ENCODE data around the gene ST13.

The ST13 gene

DNA sequence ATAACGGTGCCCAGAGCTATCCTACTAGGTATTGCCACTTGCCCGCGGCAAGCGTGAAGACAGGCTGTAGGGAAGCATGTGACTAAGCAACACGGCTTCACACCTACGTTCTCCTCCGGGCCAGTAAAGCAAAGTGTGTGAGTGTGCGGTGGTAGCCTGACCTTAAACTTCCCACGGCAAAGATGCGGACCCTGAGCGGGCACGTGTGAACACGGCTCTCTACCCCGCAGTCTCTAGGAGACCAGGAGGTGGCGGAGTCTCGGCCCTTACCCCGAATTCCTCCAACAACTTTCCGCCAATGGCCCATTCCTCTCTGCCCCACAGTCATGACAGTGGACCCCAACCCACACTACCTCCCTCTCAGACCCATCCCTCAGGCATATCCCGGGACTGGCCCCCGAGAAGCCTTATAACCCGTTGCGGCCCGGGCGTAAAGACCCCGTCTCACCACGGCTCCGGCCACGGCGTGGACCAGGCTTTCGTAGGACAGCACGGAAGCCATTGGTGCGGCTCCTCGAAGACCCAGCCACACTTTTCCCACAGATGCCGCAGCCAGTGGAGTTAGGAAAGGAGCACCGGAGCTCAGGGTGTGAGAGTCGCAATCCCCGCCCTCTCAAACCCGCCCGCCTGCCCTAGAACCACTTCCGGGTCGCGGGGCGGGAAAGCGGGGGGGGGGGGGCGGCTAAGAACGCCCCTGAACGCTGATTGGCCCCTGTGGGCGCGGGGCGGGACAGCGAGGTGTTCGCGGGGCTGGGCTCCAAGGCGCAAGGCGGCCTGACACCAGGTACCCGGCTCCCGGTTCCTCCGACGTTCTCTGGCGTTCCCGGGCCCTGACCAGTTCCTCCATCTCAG lies 37.5 kb downstream of the ST13 start, which contains the start of gene SLC25A17:
SLC25A17 (minus strand) TSS at position 600 of the 852 bp plus-strand sequence; CDS start at position 502, 98 bp downstream.
- peaks cover 7% of the 10 kb centered on the region for H3K36me3 ChIP-seq (ENCODE audit: insufficient read depth, insufficient read length, low read length)
- H3K4me3 ChIP-seq (ENCODE audit: insufficient read length, low read depth): peak within 1 kb of the TSS; percentile 91
- H3K27me3 ChIP-seq (ENCODE audit: insufficient read depth, insufficient read length): no peaks in the 10 kb centered on the region
- DNase-seq (ENCODE audit: low read depth, low spot score): peak; percentile 64
- H3K4me1 ChIP-seq (ENCODE audit: insufficient read depth, insufficient read length): peaks cover 2% of the 10 kb centered on the region
- H3K9ac ChIP-seq (ENCODE audit: insufficient read length, low read depth): peak within 1 kb of the TSS; percentile 94
- no peaks in the 10 kb centered on the region for H3K9me3 ChIP-seq (ENCODE audit: insufficient read depth, low read length)
- TF ChIP-seq SUZ12 (IDR thresholded peaks at IDR 0.05; ENCODE audit: extremely low read depth, insufficient read depth, insufficient read length): no peak
- TF ChIP-seq ZNF274 (IDR thresholded peaks at IDR 0.05; ENCODE audit: low read depth, low read length): no peak
- TF ChIP-seq YY1 (IDR thresholded peaks at IDR 0.05; ENCODE audit: insufficient read depth, insufficient read length): no peak

- DNase-seq (ENCODE audit: low read depth, low spot score): no peak
- no peak for TF ChIP-seq SUZ12 (IDR thresholded peaks at IDR 0.05; ENCODE audit: extremely low read depth, insufficient read depth, insufficient read length)
- no peak for TF ChIP-seq YY1 (IDR thresholded peaks at IDR 0.05; ENCODE audit: insufficient read depth, insufficient read length)
- TF ChIP-seq ZNF274 (IDR thresholded peaks at IDR 0.05; ENCODE audit: low read depth, low read length): no peak
Observed at GRCh38 chr22:40818192-40818746, 38.2 kb downstream of the ST13 start.

GRCh38 chr22:40817737-40818136 lies 38.7 kb downstream of the ST13 start:
- peaks cover 2% of the 10 kb centered on the region for H3K4me1 ChIP-seq (ENCODE audit: insufficient read depth, insufficient read length)
- H3K9ac ChIP-seq (ENCODE audit: insufficient read length, low read depth): peak overlapping the region; percentile 94
- no peaks in the 10 kb centered on the region for H3K27me3 ChIP-seq (ENCODE audit: insufficient read depth, insufficient read length)
- no peak overlapping the region for H3K4me3 ChIP-seq (ENCODE audit: insufficient read length, low read depth)
- no peak for DNase-seq (ENCODE audit: low read depth, low spot score)
- no peaks in the 10 kb centered on the region for H3K9me3 ChIP-seq (ENCODE audit: insufficient read depth, low read length)
- no peaks in the 10 kb centered on the region for H3K36me3 ChIP-seq (ENCODE audit: insufficient read depth, insufficient read length, low read length)
- TF ChIP-seq SUZ12 (IDR thresholded peaks at IDR 0.05; ENCODE audit: extremely low read depth, insufficient read depth, insufficient read length): no peak

More at GRCh38 chr22:40818192-40818746, 38.2 kb downstream of the ST13 start:
- peaks cover under 1% of the 10 kb centered on the region for H3K36me3 ChIP-seq (ENCODE audit: insufficient read depth, insufficient read length, low read length)
- H3K9ac ChIP-seq (ENCODE audit: insufficient read length, low read depth): peak overlapping the region; percentile 94
- peaks cover 2% of the 10 kb centered on the region for H3K4me1 ChIP-seq (ENCODE audit: insufficient read depth, insufficient read length)
- peak overlapping the region; percentile 91 for H3K4me3 ChIP-seq (ENCODE audit: insufficient read length, low read depth)
- no peaks in the 10 kb centered on the region for H3K27me3 ChIP-seq (ENCODE audit: insufficient read depth, insufficient read length)
- H3K9me3 ChIP-seq (ENCODE audit: insufficient read depth, low read length): no peaks in the 10 kb centered on the region

DNA sequence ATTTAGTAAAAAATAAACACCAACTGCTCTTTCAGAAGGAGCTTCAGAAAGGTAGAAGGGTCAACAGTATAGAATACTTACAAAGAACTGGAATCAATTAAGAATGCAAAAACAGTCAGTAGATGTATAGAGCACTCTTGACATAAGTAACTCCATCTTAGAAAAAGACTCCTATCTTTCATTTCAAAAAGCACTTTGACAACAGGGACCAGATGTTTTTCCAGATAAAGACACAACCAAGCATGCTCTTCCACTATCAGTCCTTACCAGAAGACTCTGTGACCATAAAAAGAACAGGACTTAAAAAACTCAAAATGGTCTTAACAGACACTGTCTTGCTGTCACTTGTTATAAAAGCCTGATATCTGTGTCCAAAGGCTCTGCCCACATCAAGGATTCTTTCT lies 42.5 kb downstream of the ST13 start:
- Histone ChIP-seq H3K27me3 (ENCODE audit: insufficient read depth, insufficient read length) (no peaks in the 10 kb centered on the region), H3K36me3 (ENCODE audit: insufficient read depth, insufficient read length, low read length) (peaks cover 2% of the 10 kb centered on the region), H3K9ac (ENCODE audit: insufficient read length, low read depth) (no peak overlapping the region), H3K4me3 (ENCODE audit: insufficient read length, low read depth) (no peak overlapping the region), H3K9me3 (ENCODE audit: insufficient read depth, low read length) (no peaks in the 10 kb centered on the region), H3K4me1 (ENCODE audit: insufficient read depth, insufficient read length) (peaks cover 2% of the 10 kb centered on the region)
- TF ChIP-seq YY1 (IDR thresholded peaks at IDR 0.05; ENCODE audit: insufficient read depth, insufficient read length) (no peak), ZNF274 (IDR thresholded peaks at IDR 0.05; ENCODE audit: low read depth, low read length) (no peak), SUZ12 (IDR thresholded peaks at IDR 0.05; ENCODE audit: extremely low read depth, insufficient read depth, insufficient read length) (no peak)
- no peak for DNase-seq (ENCODE audit: low read depth, low spot score)

- Histone ChIP-seq H3K9me3 (ENCODE audit: insufficient read depth, low read length) (no peaks in the 10 kb centered on the region), H3K36me3 (ENCODE audit: insufficient read depth, insufficient read length, low read length) (peaks cover 4% of the 10 kb centered on the region), H3K27me3 (ENCODE audit: insufficient read depth, insufficient read length) (no peaks in the 10 kb centered on the region), H3K4me1 (ENCODE audit: insufficient read depth, insufficient read length) (no peaks in the 10 kb centered on the region), H3K9ac (ENCODE audit: insufficient read length, low read depth) (no peak overlapping the region), H3K4me3 (ENCODE audit: insufficient read length, low read depth) (no peak overlapping the region)
- DNase-seq (ENCODE audit: low read depth, low spot score): no peak
- TF ChIP-seq ZNF274 (IDR thresholded peaks at IDR 0.05; ENCODE audit: low read depth, low read length) (no peak), YY1 (IDR thresholded peaks at IDR 0.05; ENCODE audit: insufficient read depth, insufficient read length) (no peak), SUZ12 (IDR thresholded peaks at IDR 0.05; ENCODE audit: extremely low read depth, insufficient read depth, insufficient read length) (no peak)
Observed at GRCh38 chr22:40808018-40808841, 48.2 kb downstream of the ST13 start.

GRCh38 chr22:40806711-40807110 lies 49.7 kb downstream of the ST13 start:
- no peak overlapping the region for H3K4me3 ChIP-seq (ENCODE audit: insufficient read length, low read depth)
- H3K27me3 ChIP-seq (ENCODE audit: insufficient read depth, insufficient read length): no peaks in the 10 kb centered on the region
- no peaks in the 10 kb centered on the region for H3K4me1 ChIP-seq (ENCODE audit: insufficient read depth, insufficient read length)
- H3K36me3 ChIP-seq (ENCODE audit: insufficient read depth, insufficient read length, low read length): peaks cover 4% of the 10 kb centered on the region
- no peak for DNase-seq (ENCODE audit: low read depth, low spot score)
- no peak overlapping the region for H3K9ac ChIP-seq (ENCODE audit: insufficient read length, low read depth)
- TF ChIP-seq ZNF274 (IDR thresholded peaks at IDR 0.05; ENCODE audit: low read depth, low read length) (no peak), YY1 (IDR thresholded peaks at IDR 0.05; ENCODE audit: insufficient read depth, insufficient read length) (no peak), SUZ12 (IDR thresholded peaks at IDR 0.05; ENCODE audit: extremely low read depth, insufficient read depth, insufficient read length) (no peak)
- H3K9me3 ChIP-seq (ENCODE audit: insufficient read depth, low read length): no peaks in the 10 kb centered on the region
